GM18909 (cell line): ENCODE results near the gene WWP2.

Experiments used
- ATAC-seq: cut with Tn5 transposase; IDR thresholded peaks from one replicate; pipeline ENCODE4 v1.9.1; 2021; ENCODE audit warnings: mild to moderate bottlenecking; ENCODE audit not compliant: unreplicated experiment, poor library complexity

WWP2 gene

GRCh38 chr16:69916462-69916861, 154.3 kb downstream of the WWP2 start:
- ATAC-seq: no peak

DNA sequence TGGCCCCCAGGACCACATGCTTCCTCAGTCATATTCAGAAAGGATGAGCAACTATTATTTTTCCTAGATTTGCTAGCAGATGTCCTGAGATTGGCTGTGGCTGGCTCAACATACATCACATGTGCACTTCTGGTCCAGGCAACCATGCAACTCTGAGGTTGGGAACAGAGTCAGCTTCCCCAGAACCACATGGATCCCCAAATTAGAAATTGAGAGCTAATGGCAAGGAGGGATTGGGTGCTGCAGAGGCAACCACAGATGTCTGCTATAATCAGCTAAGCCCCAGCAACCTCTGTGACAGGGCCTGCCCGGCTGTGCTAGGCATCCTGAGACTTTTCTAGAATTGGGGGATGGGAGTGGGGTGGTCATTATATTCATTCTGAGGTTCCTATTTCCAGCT, 155.2 kb downstream of the WWP2 start:
- no peak for ATAC-seq

DNA sequence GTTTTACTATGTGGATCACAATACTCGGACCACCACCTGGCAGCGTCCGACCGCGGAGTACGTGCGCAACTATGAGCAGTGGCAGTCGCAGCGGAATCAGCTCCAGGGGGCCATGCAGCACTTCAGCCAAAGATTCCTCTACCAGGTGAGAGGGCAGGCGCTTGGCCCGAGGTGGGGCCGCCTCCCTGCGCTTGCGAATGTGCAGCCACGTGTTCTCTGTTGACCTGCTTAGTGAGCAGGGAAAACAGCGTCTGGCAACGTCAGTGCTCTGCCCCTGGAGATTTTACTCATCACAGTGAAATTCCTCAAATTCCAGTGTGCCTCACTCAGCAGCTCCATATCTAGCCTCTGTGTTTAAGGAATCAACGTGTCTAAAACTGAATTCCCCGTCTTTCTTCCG, 155.6 kb downstream of the WWP2 start:
- no peak for ATAC-seq

DNA sequence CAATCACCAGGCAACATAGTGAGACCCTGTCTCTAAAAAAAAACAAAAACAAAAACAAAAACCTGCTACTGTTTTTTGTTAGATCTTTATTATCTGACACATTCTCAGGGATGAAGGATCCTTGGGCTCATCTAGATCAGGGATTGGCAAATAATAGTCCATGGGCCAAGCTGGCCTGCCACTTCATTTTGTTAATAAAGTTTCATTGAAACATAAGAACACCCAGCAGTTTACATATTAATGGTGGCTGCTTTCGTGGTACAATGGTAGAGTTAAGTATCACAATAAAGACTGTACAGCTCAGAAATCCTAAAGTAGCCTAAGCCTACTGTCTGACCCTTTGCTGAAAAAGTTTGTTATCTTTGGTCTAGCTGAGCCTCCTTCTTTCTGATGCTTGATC, 156.1 kb downstream of the WWP2 start:
- no peak for ATAC-seq

- no peak for ATAC-seq
Observed at GRCh38 chr16:69921127-69921526, 159.0 kb downstream of the WWP2 start.

- no peak for ATAC-seq
Observed at GRCh38 chr16:69922200-69922599, 160.1 kb downstream of the WWP2 start.

DNA sequence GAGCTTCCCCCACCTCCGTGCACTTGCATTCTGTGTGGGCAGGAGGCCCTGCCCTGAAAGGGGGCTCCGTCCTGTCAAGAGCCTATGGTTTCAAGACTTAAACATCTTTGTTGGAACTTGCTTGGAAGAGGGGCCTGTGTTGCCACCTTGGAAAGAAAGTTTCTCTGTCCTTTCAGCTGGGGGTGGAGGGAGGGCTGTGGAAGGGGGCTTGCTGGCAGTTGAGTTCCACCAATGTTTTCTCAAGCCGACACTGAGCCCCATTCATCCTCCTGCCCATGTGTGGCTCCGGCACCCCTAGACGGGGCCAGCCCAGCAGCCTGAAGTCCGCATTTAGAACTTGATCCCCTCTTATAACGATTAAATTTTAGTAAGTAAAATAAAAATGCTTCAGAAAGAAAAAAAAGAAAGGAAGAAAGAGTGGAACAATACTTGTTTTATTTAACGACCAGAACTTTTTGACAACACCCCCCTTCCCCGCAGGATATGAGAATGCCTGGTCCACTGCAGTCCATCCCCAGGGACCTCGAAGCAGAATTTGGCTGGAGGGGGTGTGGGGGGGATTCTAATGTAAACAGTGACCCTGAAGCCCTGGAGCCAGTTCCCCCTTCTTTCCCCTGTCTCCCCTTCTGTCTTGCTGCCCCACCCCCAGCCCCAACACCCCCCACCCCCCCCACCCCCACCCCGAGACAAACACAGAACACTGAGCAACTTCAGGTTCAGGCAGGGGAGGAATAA, 162.1 kb downstream of the WWP2 start:
- ATAC-seq: no peak

DNA sequence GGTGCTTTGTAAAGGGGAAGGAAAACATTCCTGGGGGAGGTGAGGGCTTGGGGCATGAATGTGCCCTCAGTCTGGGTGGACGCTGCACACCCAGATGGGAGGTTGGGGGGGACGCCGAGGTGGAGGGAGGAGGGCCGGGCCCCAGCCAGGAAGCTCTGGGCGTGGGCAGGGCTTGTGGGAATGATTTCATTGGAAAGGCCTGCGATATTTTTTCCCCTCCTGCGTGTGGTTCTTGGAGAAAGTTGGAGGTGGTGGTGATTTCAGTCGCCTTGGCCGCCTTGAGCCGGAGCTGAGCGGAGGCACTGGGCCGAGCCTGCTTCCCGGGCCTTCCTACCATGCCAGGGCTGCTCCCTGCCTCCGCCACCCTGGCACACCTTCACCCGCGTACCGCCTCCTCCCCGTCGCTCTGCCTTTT, 162.7 kb downstream of the WWP2 start:
- ATAC-seq: no peak

- no peak for ATAC-seq
Observed at GRCh38 chr16:69925311-69925710, 163.2 kb downstream of the WWP2 start.

- no peak for ATAC-seq
Observed at GRCh38 chr16:69926241-69926640, 164.1 kb downstream of the WWP2 start.

GRCh38 chr16:69927056-69927757, 165.1 kb downstream of the WWP2 start:
- no peak for ATAC-seq

- ATAC-seq: no peak
Observed at GRCh38 chr16:69928856-69929400, 166.8 kb downstream of the WWP2 start.

DNA sequence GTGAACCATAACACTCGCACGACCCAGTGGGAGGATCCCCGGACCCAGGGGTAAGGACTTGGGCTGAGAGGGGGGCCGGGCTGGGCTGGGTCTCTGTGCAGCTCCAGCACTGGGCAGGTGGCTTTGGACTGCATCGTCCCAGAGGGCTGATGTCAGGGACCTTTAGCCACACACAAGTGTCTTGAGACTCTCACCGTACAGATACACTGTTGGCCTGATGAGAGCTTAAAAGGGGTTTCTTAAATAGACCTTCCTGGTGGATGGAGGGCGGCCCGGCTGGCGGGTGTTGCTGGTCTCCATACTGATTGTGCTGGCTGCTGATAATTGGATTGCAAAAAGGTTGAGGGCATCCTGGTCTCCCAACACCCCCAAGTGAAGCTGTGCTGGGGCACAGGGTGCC, 167.3 kb downstream of the WWP2 start:
- ATAC-seq: no peak

DNA sequence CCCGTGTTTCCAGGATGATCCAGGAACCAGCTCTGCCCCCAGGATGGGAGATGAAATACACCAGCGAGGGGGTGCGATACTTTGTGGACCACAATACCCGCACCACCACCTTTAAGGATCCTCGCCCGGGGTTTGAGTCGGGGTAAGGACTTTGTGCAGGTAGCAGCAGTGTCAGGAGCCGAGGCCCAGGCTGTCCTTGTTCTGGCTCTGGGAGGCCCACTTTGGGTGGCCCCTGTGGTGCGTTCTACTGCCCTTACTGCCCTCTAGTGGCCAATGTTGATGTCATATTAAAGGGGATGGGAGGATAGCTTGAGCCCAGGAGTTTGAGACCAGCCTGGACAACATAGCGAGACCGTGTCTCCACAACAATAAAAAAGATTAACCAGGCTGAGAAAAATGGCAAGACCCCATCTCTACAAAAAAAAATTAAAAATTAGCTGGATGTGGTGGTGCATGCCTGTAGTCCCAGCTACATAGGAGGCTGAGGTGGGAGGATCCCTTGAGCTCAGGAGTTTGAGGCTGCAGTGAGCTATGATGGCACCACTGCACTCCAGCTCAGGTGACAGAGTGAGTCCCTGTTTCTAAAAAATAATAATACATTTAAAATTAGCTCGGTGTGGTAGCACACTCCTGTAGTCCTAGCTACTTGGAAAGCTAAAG, 168.1 kb downstream of the WWP2 start:
- ATAC-seq: no peak

DNA sequence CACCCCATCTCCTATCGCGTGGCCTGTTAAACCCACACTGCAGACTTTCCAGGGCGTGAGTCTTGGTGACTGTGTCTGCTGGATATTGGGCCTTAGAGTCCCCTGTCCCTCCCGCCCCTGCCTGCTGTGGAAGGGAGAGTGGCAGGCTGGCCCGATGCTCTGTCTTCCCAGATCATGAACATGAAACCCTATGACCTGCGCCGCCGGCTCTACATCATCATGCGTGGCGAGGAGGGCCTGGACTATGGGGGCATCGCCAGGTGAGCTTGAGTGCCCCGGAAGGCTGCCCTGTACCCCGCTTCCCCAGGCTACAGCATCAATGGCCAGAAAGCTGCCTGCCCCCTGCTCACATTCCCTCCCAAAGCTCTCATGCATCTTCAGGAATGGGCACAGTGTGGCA, 169.5 kb downstream of the WWP2 start:
- ATAC-seq: no peak

- no peak for ATAC-seq
Observed at GRCh38 chr16:69932228-69932627, 170.1 kb downstream of the WWP2 start.

DNA sequence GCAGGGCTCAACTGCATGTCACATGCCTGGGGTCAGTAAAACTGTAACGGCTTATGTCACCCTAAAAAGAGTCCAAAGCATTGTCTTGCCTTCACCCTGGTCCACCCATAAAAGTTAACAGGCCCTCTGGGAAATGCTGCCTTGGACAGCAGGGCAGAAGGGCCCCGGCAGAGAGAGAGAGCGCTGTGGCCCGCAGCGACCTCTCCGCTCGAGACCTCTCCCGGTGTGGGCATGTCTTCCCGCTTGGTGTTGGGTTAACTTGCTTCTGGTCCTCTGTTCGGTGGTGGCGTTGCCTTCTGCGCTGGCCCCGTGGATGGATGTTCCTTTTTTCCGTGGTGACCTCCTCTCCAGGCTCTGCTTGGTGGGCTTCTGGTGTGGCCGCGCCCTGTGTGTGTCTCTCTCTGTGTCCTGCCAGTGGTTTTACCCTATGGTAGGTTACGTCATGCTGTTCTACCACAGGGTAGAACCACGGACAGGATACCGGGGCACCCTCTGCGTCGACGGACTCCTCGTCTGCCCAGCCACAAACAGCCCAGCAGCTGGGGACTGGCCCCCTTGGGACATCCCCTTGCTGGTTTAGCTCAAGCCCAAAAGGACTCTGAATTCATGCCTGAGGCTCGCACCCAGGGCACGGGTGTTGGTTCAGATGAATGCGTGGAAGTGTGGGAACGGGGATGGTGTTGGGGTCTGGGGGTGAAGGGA, 170.7 kb downstream of the WWP2 start:
- no peak for ATAC-seq

DNA sequence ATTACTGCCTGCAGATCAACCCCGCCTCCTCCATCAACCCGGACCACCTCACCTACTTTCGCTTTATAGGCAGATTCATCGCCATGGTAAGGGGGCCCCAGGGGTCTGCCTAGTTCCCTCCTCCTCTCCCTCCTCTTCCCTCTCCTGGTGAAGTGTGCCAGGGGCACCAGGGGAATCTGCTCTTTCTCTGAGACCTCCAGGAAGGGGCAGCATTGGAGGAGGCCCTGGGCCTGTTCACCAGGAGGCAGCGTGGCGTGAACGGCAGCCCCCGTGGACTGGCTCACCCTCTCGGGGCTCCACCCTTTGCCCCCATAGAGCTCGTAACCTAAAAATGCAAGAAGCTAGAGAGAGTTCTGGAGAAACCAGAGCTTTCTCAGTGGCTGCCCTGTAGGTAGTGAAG, 171.9 kb downstream of the WWP2 start:
- no peak for ATAC-seq

- no peak for ATAC-seq
Observed at GRCh38 chr16:69934751-69935150, 172.6 kb downstream of the WWP2 start.

DNA sequence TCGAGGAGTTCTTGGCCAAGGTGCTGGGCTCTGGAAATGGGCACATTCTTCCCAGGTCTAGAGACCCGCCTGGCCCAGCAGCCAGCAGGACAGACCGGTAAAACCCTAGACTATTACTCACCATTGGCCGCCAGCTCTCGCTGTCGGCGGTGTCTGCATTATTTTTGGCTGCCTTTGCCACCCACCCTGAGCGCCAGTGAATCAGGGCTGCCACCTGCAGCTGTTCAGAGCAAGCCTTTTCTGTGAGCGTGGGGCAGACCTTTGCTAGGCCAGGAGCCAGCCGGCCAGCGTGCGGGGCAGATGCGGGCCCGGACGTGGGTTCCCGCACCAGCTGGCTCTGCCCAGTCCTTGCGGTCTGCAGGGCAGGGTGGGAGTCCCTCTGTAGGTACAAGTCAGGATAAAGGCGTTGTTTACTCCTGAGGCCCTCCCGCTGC, 173.2 kb downstream of the WWP2 start:
- ATAC-seq: no peak

GRCh38 chr16:69935740-69936139, 173.6 kb downstream of the WWP2 start:
- no peak for ATAC-seq
